ENCODE data around the gene GRM2. TPM values are rescaled to one million over a fixed set of nuclear protein-coding genes. Genes with fewer than 3 reads are reported as not detected.

The GRM2 gene
- total and polyA plus RNA-seq, 10 of the 15 experiments (the other 5 are each of a cell fraction or from before 2014, with no cell fraction given): 0.01 to 0.14 (median 0.06) TPM; not detected in 5

GRCh38 chr3:51669241-51670052 is 37.4 kb upstream of the GRM2 start (continued):
- TF ChIP-seq, protein P1, sequence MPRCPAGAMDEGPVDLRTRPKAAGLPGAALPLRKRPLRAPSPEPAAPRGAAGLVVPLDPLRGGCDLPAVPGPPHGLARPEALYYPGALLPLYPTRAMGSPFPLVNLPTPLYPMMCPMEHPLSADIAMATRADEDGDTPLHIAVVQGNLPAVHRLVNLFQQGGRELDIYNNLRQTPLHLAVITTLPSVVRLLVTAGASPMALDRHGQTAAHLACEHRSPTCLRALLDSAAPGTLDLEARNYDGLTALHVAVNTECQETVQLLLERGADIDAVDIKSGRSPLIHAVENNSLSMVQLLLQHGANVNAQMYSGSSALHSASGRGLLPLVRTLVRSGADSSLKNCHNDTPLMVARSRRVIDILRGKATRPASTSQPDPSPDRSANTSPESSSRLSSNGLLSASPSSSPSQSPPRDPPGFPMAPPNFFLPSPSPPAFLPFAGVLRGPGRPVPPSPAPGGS (IDR thresholded peaks at IDR 0.05; ENCODE audit: borderline replicate concordance, insufficient read depth, low read depth, low read length, poor library complexity, severe bottlenecking): no peak
- TF ChIP-seq GABPA (IDR thresholded peaks at IDR 0.05; ENCODE audit: low read depth): no peak
- TF ChIP-seq IRF4 (IDR thresholded peaks at IDR 0.05; ENCODE audit: low read depth, low read length): 0 out of 2 replicates have a peak, but pooled peaks have one; percentile 25
- TF ChIP-seq SUZ12 (IDR thresholded peaks at IDR 0.05; ENCODE audit: unreplicated experiment): no peak
- no peak for TF ChIP-seq JUNB (IDR thresholded peaks at IDR 0.05)
- TF ChIP-seq, protein P2, sequence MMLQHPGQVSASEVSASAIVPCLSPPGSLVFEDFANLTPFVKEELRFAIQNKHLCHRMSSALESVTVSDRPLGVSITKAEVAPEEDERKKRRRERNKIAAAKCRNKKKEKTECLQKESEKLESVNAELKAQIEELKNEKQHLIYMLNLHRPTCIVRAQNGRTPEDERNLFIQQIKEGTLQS (IDR thresholded peaks at IDR 0.05; ENCODE audit: borderline replicate concordance, extremely low read depth, low read depth, low read length): no peak
- TF ChIP-seq TBL1XR1 (IDR thresholded peaks at IDR 0.05; ENCODE audit: low read depth, low read length): no peak
- TF ChIP-seq TCF12 (IDR thresholded peaks at IDR 0.05; ENCODE audit: low read depth, low read length): no peak
- no peak for TF ChIP-seq HDAC6 (IDR thresholded peaks at IDR 0.05; ENCODE audit: unreplicated experiment)
- TF ChIP-seq PBX3 (IDR thresholded peaks at IDR 0.05; ENCODE audit: insufficient replicate concordance, low read depth, low read length): no peak
- TF ChIP-seq, protein P3, sequence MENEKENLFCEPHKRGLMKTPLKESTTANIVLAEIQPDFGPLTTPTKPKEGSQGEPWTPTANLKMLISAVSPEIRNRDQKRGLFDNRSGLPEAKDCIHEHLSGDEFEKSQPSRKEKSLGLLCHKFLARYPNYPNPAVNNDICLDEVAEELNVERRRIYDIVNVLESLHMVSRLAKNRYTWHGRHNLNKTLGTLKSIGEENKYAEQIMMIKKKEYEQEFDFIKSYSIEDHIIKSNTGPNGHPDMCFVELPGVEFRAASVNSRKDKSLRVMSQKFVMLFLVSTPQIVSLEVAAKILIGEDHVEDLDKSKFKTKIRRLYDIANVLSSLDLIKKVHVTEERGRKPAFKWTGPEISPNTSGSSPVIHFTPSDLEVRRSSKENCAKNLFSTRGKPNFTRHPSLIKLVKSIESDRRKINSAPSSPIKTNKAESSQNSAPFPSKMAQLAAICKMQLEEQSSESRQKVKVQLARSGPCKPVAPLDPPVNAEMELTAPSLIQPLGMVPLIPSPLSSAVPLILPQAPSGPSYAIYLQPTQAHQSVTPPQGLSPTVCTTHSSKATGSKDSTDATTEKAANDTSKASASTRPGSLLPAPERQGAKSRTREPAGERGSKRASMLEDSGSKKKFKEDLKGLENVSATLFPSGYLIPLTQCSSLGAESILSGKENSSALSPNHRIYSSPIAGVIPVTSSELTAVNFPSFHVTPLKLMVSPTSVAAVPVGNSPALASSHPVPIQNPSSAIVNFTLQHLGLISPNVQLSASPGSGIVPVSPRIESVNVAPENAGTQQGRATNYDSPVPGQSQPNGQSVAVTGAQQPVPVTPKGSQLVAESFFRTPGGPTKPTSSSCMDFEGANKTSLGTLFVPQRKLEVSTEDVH (IDR thresholded peaks at IDR 0.05; ENCODE audit: low read depth, partially characterized antibody): no peak
- 0 out of 2 replicates have a peak, but pooled peaks have one; percentile 43 for TF ChIP-seq TARDBP (IDR thresholded peaks at IDR 0.05; ENCODE audit: borderline replicate concordance)
- TF ChIP-seq, protein P4, sequence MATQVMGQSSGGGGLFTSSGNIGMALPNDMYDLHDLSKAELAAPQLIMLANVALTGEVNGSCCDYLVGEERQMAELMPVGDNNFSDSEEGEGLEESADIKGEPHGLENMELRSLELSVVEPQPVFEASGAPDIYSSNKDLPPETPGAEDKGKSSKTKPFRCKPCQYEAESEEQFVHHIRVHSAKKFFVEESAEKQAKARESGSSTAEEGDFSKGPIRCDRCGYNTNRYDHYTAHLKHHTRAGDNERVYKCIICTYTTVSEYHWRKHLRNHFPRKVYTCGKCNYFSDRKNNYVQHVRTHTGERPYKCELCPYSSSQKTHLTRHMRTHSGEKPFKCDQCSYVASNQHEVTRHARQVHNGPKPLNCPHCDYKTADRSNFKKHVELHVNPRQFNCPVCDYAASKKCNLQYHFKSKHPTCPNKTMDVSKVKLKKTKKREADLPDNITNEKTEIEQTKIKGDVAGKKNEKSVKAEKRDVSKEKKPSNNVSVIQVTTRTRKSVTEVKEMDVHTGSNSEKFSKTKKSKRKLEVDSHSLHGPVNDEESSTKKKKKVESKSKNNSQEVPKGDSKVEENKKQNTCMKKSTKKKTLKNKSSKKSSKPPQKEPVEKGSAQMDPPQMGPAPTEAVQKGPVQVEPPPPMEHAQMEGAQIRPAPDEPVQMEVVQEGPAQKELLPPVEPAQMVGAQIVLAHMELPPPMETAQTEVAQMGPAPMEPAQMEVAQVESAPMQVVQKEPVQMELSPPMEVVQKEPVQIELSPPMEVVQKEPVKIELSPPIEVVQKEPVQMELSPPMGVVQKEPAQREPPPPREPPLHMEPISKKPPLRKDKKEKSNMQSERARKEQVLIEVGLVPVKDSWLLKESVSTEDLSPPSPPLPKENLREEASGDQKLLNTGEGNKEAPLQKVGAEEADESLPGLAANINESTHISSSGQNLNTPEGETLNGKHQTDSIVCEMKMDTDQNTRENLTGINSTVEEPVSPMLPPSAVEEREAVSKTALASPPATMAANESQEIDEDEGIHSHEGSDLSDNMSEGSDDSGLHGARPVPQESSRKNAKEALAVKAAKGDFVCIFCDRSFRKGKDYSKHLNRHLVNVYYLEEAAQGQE (IDR thresholded peaks at IDR 0.05; ENCODE audit: low read depth, low read length): no peak
- TF ChIP-seq ZZZ3 (IDR thresholded peaks at IDR 0.05; ENCODE audit: control insufficient read depth, insufficient read length, low read depth): no peak
- no peak for TF ChIP-seq NBN (IDR thresholded peaks at IDR 0.05)
- TF ChIP-seq ZNF217 (IDR thresholded peaks at IDR 0.05): no peak
- TF ChIP-seq RAD21 (IDR thresholded peaks at IDR 0.05; ENCODE audit: insufficient read depth, low read depth, low read length): peak; percentile 76
- 0 out of 2 replicates have a peak, but pooled peaks have one; percentile 34 for TF ChIP-seq YY1 (IDR thresholded peaks at IDR 0.05; ENCODE audit: low read depth, low read length)
- TF ChIP-seq NR2F1 (conservative IDR thresholded peaks at IDR 0.05): no peak
